ENCODE measurements around the gene IHH. TPM values are rescaled to one million over a fixed set of nuclear protein-coding genes. Genes with fewer than 3 reads are reported as not detected.

The IHH gene
- total RNA-seq, 1 donor from 2014 or later = not detected

- no peak for DNase-seq (ENCODE audit: low read depth)
- peaks cover 15% of the 10 kb centered on the region for H4K20me1 ChIP-seq (ENCODE audit: insufficient read depth, low read length)
- H3K4me3 ChIP-seq (ENCODE audit: insufficient read depth, low read depth, low read length) = no peak overlapping the region
- FAIRE-seq = no peak
- Mint-ChIP-seq H3K4me3 (ENCODE audit: unreplicated experiment) (no peak overlapping the region), H3K9me3 (ENCODE audit: unreplicated experiment) (no peaks in the 10 kb centered on the region), H3K27me3 (ENCODE audit: low read depth, unreplicated experiment) (peaks cover 80% of the 10 kb centered on the region), H3K4me1 (ENCODE audit: low read depth, unreplicated experiment) (no peaks in the 10 kb centered on the region), H3K36me3 (ENCODE audit: low read depth, unreplicated experiment) (no peaks in the 10 kb centered on the region), H3K27ac (ENCODE audit: unreplicated experiment) (no peak overlapping the region)
- H3K27me3 ChIP-seq (ENCODE audit: insufficient read depth, low read length) = peaks cover 69% of the 10 kb centered on the region
- peak overlapping the region; percentile 19 for H3K4me2 ChIP-seq (ENCODE audit: low read length)
- peaks cover 17% of the 10 kb centered on the region for H3K4me1 ChIP-seq (ENCODE audit: insufficient read depth, low read length)
- H3K27ac ChIP-seq (ENCODE audit: low read depth, low read length) = no peak overlapping the region
- H2AFZ ChIP-seq (ENCODE audit: low read depth, low read length) = no peak overlapping the region
- no peaks in the 10 kb centered on the region for H3K36me3 ChIP-seq (ENCODE audit: insufficient read depth, low read length)
- peak; percentile 99 for TF ChIP-seq EZH2 (IDR thresholded peaks at IDR 0.05; ENCODE audit: insufficient read depth, low read length)
- TF ChIP-seq, protein P1, sequence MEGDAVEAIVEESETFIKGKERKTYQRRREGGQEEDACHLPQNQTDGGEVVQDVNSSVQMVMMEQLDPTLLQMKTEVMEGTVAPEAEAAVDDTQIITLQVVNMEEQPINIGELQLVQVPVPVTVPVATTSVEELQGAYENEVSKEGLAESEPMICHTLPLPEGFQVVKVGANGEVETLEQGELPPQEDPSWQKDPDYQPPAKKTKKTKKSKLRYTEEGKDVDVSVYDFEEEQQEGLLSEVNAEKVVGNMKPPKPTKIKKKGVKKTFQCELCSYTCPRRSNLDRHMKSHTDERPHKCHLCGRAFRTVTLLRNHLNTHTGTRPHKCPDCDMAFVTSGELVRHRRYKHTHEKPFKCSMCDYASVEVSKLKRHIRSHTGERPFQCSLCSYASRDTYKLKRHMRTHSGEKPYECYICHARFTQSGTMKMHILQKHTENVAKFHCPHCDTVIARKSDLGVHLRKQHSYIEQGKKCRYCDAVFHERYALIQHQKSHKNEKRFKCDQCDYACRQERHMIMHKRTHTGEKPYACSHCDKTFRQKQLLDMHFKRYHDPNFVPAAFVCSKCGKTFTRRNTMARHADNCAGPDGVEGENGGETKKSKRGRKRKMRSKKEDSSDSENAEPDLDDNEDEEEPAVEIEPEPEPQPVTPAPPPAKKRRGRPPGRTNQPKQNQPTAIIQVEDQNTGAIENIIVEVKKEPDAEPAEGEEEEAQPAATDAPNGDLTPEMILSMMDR (IDR thresholded peaks at IDR 0.05; ENCODE audit: insufficient read depth, low read depth, low read length) = no peak
- H3K9me3 ChIP-seq (ENCODE audit: insufficient read depth, low read depth, low read length) = no peaks in the 10 kb centered on the region
- H3K79me2 ChIP-seq (ENCODE audit: insufficient read depth, low read length) = no peaks in the 10 kb centered on the region
- H3K9ac ChIP-seq (ENCODE audit: low read length) = no peak overlapping the region
Observed at GRCh38 chr2:219059725-219060682, 717 bp downstream of the IHH start.

- Histone ChIP-seq H3K79me2 (ENCODE audit: insufficient read depth, low read length) (no peaks in the 10 kb centered on the region), H3K4me1 (ENCODE audit: insufficient read depth, low read length) (peaks cover 17% of the 10 kb centered on the region), H3K27ac (ENCODE audit: low read depth, low read length) (no peak overlapping the region), H2AFZ (ENCODE audit: low read depth, low read length) (no peak overlapping the region), H3K36me3 (ENCODE audit: insufficient read depth, low read length) (no peaks in the 10 kb centered on the region), H3K9me3 (ENCODE audit: insufficient read depth, low read depth, low read length) (no peaks in the 10 kb centered on the region), H3K4me3 (ENCODE audit: insufficient read depth, low read depth, low read length) (no peak overlapping the region), H4K20me1 (ENCODE audit: insufficient read depth, low read length) (peaks cover 15% of the 10 kb centered on the region), H3K27me3 (ENCODE audit: insufficient read depth, low read length) (peaks cover 70% of the 10 kb centered on the region), H3K9ac (ENCODE audit: low read length) (no peak overlapping the region), H3K4me2 (ENCODE audit: low read length) (no peak overlapping the region)
- Mint-ChIP-seq H3K36me3 (ENCODE audit: low read depth, unreplicated experiment) (no peaks in the 10 kb centered on the region), H3K27me3 (ENCODE audit: low read depth, unreplicated experiment) (peaks cover 80% of the 10 kb centered on the region), H3K27ac (ENCODE audit: unreplicated experiment) (no peak overlapping the region), H3K9me3 (ENCODE audit: unreplicated experiment) (no peaks in the 10 kb centered on the region), H3K4me3 (ENCODE audit: unreplicated experiment) (no peak overlapping the region), H3K4me1 (ENCODE audit: low read depth, unreplicated experiment) (no peaks in the 10 kb centered on the region)
- DNase-seq (ENCODE audit: low read depth) (no peak), FAIRE-seq (no peak)
- TF ChIP-seq, protein P1 (IDR thresholded peaks at IDR 0.05; ENCODE audit: insufficient read depth, low read depth, low read length) = no peak
- TF ChIP-seq EZH2 (IDR thresholded peaks at IDR 0.05; ENCODE audit: insufficient read depth, low read length) = no peak
Observed at GRCh38 chr2:219059375-219059724, 1.4 kb downstream of the IHH start.

Measured in astrocyte (in vitro differentiated cells and primary cell).